ENCODE measurements around the gene SPACA4.
"Not testable (repeated sequence)": the region's sequence is repeated elsewhere in the genome, so short reads cannot be mapped to it uniquely, and the experiment has no call there.

The SPACA4 gene

GRCh38 chr19:48618916-48619691 is 12.6 kb downstream of the SPACA4 start, which contains the start of the genes RPL18 and SPHK2:
Gene RPL18, minus strand, starts transcription at chr19:48619178. Its CDS starts 35 bp downstream, at chr19:48619143.
Gene SPHK2, plus strand, starts transcription at chr19:48619506. Its CDS starts 1,009 bp downstream, at chr19:48620515.
- peak; percentile 99 for DNase-seq

- DNase-seq = no peak
Measured at GRCh38 chr19:48619692-48620585, 13.4 kb downstream of the SPACA4 start.

- no peak for DNase-seq
Measured at GRCh38 chr19:48623556-48624066, 17.1 kb downstream of the SPACA4 start.

GRCh38 chr19:48624067-48624594 is 17.6 kb downstream of the SPACA4 start:
- peak; percentile 92 to 93 for DNase-seq

- DNase-seq = no peak
Measured at GRCh38 chr19:48624791-48625723, 18.5 kb downstream of the SPACA4 start.

- no peak for DNase-seq
Measured at GRCh38 chr19:48625891-48626327, 19.4 kb downstream of the SPACA4 start.

GRCh38 chr19:48627201-48627864 is 20.8 kb downstream of the SPACA4 start:
- DNase-seq = no peak

GRCh38 chr19:48627865-48628314 is 21.3 kb downstream of the SPACA4 start:
- no peak for DNase-seq

GRCh38 chr19:48628486-48629296 is 22.1 kb downstream of the SPACA4 start:
- peak in 1 of 2 donors; percentile 52 for DNase-seq

- DNase-seq = no peak
Measured at GRCh38 chr19:48629297-48629598, 22.7 kb downstream of the SPACA4 start.

- DNase-seq = no peak
Measured at GRCh38 chr19:48629599-48630295, 23.2 kb downstream of the SPACA4 start.

- peak; percentile 38 to 45 for DNase-seq
Measured at GRCh38 chr19:48630296-48631063, 23.9 kb downstream of the SPACA4 start.

- no peak for DNase-seq
Measured at GRCh38 chr19:48631225-48631624, 24.7 kb downstream of the SPACA4 start.

- not testable (repeated sequence) for DNase-seq
Measured at GRCh38 chr19:48632286-48632685, 25.7 kb downstream of the SPACA4 start.

GRCh38 chr19:48632692-48633147 is 26.2 kb downstream of the SPACA4 start:
- peak; percentile 28 to 39 for DNase-seq

- no peak for DNase-seq
Measured at GRCh38 chr19:48633148-48634035, 26.9 kb downstream of the SPACA4 start.

- no peak for DNase-seq
Measured at GRCh38 chr19:48634036-48634342, 27.4 kb downstream of the SPACA4 start.
